ENCODE data around the gene TMPRSS2. TPM values are rescaled to one million over a fixed set of nuclear protein-coding genes. Genes with fewer than 3 reads are reported as not detected.

The TMPRSS2 gene
- total and polyA plus RNA-seq, 2 donors (not counting 1 experiment from before 2014, with no cell fraction given): not detected

- H3K27me3 Mint-ChIP-seq: no peaks in the 10 kb centered on the region
- no peak for DNase-seq
- TF ChIP-seq CTCF (IDR thresholded peaks at IDR 0.05): no peak
- TF ChIP-seq EZH2 (IDR thresholded peaks at IDR 0.05; ENCODE audit: borderline replicate concordance, insufficient read depth, low read depth, low read length, poor library complexity, severe bottlenecking): no peak
- H3K4me1 Mint-ChIP-seq: no peaks in the 10 kb centered on the region
- intact Hi-C loops (cut with micrococcal nuclease): no loop called here
- WGBS (ENCODE audit: insufficient coverage): 86% methylated on average over 8 of the region's 13 CpGs
- Histone ChIP-seq H3K27ac (ENCODE audit: low read length in 2 of 2) (no peak overlapping the region), H2AFZ (ENCODE audit: insufficient read depth, low read depth, low read length, poor library complexity, severe bottlenecking) (no peak overlapping the region), H3K9ac (ENCODE audit: low read length) (no peak overlapping the region), H3K36me3 (replicated peaks in 1 of 2; ENCODE audit: control extremely low read depth in 1 of 2, control insufficient read depth in 1 of 2, extremely low read depth in 1 of 2, insufficient read depth in 2 of 2, low read length in 1 of 2) (peaks cover 0 to 93% of the 10 kb centered on the region in 2 experiments), H3K4me2 (replicated peaks; ENCODE audit: low read depth, low read length, poor library complexity, severe bottlenecking) (no peak overlapping the region), H3K9me3 (ENCODE audit: control extremely low read depth in 1 of 3, control insufficient read depth in 2 of 3, insufficient read depth in 1 of 3, low read length in 2 of 3) (no peaks in the 10 kb centered on the region), H3K4me3 (ENCODE audit: control extremely low read depth in 1 of 5, extremely low read depth in 1 of 5, insufficient read depth in 1 of 5, low read depth in 2 of 5, low read length in 4 of 5) (no peak overlapping the region), H3K27me3 (replicated peaks in 1 of 4; ENCODE audit: control extremely low read depth in 1 of 4, control insufficient read depth in 3 of 4, insufficient read depth in 4 of 4, low read length in 3 of 4) (no peaks in the 10 kb centered on the region), H3K4me1 (ENCODE audit: control insufficient read depth in 2 of 2, insufficient read depth in 2 of 2, low read length in 2 of 2) (no peaks in the 10 kb centered on the region), H4K20me1 (ENCODE audit: control insufficient read depth, insufficient read depth, low read length, poor library complexity, severe bottlenecking) (no peaks in the 10 kb centered on the region), H3K79me2 (ENCODE audit: control insufficient read depth, insufficient read depth, low read length) (no peaks in the 10 kb centered on the region)
- ChIA-PET POLR2A (no interaction called here), CTCF (interaction anchor here (2.9 kb wide), 1 partner anchor 162 kb away, joined by 8 read pairs; no protein-coding TSS in a partner anchor)
- no peaks in the 10 kb centered on the region for H3K9me3 Mint-ChIP-seq (ENCODE audit: insufficient read depth)
- H3K4me3 Mint-ChIP-seq: no peak overlapping the region
- no peak for ATAC-seq (ENCODE audit: low read depth)
- H3K27ac Mint-ChIP-seq: no peak overlapping the region
Observed at GRCh38 chr21:41444703-41445464, 63.1 kb downstream of the TMPRSS2 start.

- no peak overlapping the region for H3K27ac Mint-ChIP-seq
Observed at GRCh38 chr21:41443562-41443961, 64.4 kb downstream of the TMPRSS2 start.

More at GRCh38 chr21:41443562-41443961, 64.4 kb downstream of the TMPRSS2 start:
- Histone ChIP-seq H3K4me2 (replicated peaks; ENCODE audit: low read depth, low read length, poor library complexity, severe bottlenecking) (no peak overlapping the region), H3K9me3 (ENCODE audit: control extremely low read depth in 1 of 3, control insufficient read depth in 2 of 3, insufficient read depth in 1 of 3, low read length in 2 of 3) (no peaks in the 10 kb centered on the region), H3K4me1 (ENCODE audit: control insufficient read depth in 2 of 2, insufficient read depth in 2 of 2, low read length in 2 of 2) (no peaks in the 10 kb centered on the region), H4K20me1 (ENCODE audit: control insufficient read depth, insufficient read depth, low read length, poor library complexity, severe bottlenecking) (no peaks in the 10 kb centered on the region), H3K27ac (ENCODE audit: low read length in 2 of 2) (no peak overlapping the region), H3K4me3 (ENCODE audit: control extremely low read depth in 1 of 5, extremely low read depth in 1 of 5, insufficient read depth in 1 of 5, low read depth in 2 of 5, low read length in 4 of 5) (no peak overlapping the region), H3K79me2 (ENCODE audit: control insufficient read depth, insufficient read depth, low read length) (no peaks in the 10 kb centered on the region), H3K36me3 (replicated peaks in 1 of 2; ENCODE audit: control extremely low read depth in 1 of 2, control insufficient read depth in 1 of 2, extremely low read depth in 1 of 2, insufficient read depth in 2 of 2, low read length in 1 of 2) (peaks cover 1 to 94% of the 10 kb centered on the region in 2 experiments), H3K9ac (ENCODE audit: low read length) (no peak overlapping the region), H3K27me3 (replicated peaks in 1 of 4; ENCODE audit: control extremely low read depth in 1 of 4, control insufficient read depth in 3 of 4, insufficient read depth in 4 of 4, low read length in 3 of 4) (no peaks in the 10 kb centered on the region), H2AFZ (ENCODE audit: insufficient read depth, low read depth, low read length, poor library complexity, severe bottlenecking) (no peak overlapping the region)
- DNase-seq: no peak
- CTCF ChIA-PET: interaction anchor here (2.9 kb wide), 1 partner anchor 160 kb away, joined by 8 read pairs; no protein-coding TSS in a partner anchor
- Mint-ChIP-seq H3K4me1 (no peaks in the 10 kb centered on the region), H3K27me3 (no peaks in the 10 kb centered on the region), H3K9me3 (ENCODE audit: insufficient read depth) (no peaks in the 10 kb centered on the region), H3K4me3 (no peak overlapping the region)
- WGBS (ENCODE audit: insufficient coverage): 100% methylated on average over 2 of the region's 7 CpGs
- POLR2A ChIA-PET: interaction anchor here (0.6 kb wide), 1 partner anchor 76 kb away, joined by 5 read pairs; no protein-coding TSS in a partner anchor
- no peak for ATAC-seq (ENCODE audit: low read depth)
- intact Hi-C loops (cut with micrococcal nuclease): no loop called here
- TF ChIP-seq EZH2 (IDR thresholded peaks at IDR 0.05; ENCODE audit: borderline replicate concordance, insufficient read depth, low read depth, low read length, poor library complexity, severe bottlenecking) (no peak), CTCF (IDR thresholded peaks at IDR 0.05) (no peak)

Data from B cell (primary cell).